Liver (tissue), 9 donors: ENCODE measurements around the gene HAUS5. TPM values are rescaled to one million over a fixed set of nuclear protein-coding genes. Genes with fewer than 3 reads are reported as not detected.

Experiments
- DNase-seq: peaks from one replicate; pipeline ENCODE4 v3.0.0-alpha.2; 2017; ENCODE audit warnings: low spot score
- H3K27ac ChIP-seq, 2 donors: one replicate each; pipeline ENCODE4 v1.7.0; 2013; ENCODE audit warnings: inconsistent platforms in 2 of 2, low read length in 2 of 2, control low read depth in 1 of 2, low read depth in 1 of 2, mild to moderate bottlenecking in 1 of 2
- H3K27me3 ChIP-seq, 4 donors: one replicate each; pipeline versions ENCODE4 v1.6.1 to v1.7.0; 2013; ENCODE audit warnings: low read length in 3 of 4, inconsistent platforms in 1 of 4, mild to moderate bottlenecking in 1 of 4, moderate library complexity in 1 of 4; ENCODE audit not compliant: control insufficient read depth in 4 of 4, insufficient read depth in 4 of 4
- H3K36me3 ChIP-seq, 4 donors: one replicate each; pipeline versions ENCODE4 v1.6.1 to v1.7.0; 2013; ENCODE audit warnings: low read length in 3 of 4, mild to moderate bottlenecking in 3 of 4, low read depth in 1 of 4, moderate library complexity in 1 of 4; ENCODE audit not compliant: control insufficient read depth in 4 of 4, insufficient read depth in 3 of 4
- H3K4me1 ChIP-seq, 4 donors: one replicate each; pipeline versions ENCODE4 v1.6.1 to v1.7.0; 2013; ENCODE audit warnings: low read length in 3 of 4, mild to moderate bottlenecking in 3 of 4, moderate library complexity in 1 of 4; ENCODE audit not compliant: control insufficient read depth in 4 of 4, insufficient read depth in 4 of 4
- H3K4me3 ChIP-seq, 3 donors: one replicate each; pipeline versions ENCODE4 v1.6.1 to v1.7.0; 2013; ENCODE audit warnings: low read length in 3 of 3, control low read depth in 1 of 3, low read depth in 1 of 3, mild to moderate bottlenecking in 1 of 3
- H3K9ac ChIP-seq, 2 donors: one replicate each; pipeline ENCODE4 v1.7.0; 2013; ENCODE audit warnings: low read length in 2 of 2, mild to moderate bottlenecking in 2 of 2, moderate library complexity in 2 of 2, control low read depth in 1 of 2, low read depth in 1 of 2
- H3K9me3 ChIP-seq, 4 donors: one replicate each; pipeline versions ENCODE4 v1.6.1 to v1.7.0; 2013; ENCODE audit warnings: low read length in 3 of 4; ENCODE audit not compliant: control insufficient read depth in 4 of 4
- ATF3 ChIP-seq: IDR thresholded peaks from 2 replicates; pipeline ENCODE4 v1.6.1; 2016; ENCODE audit warnings: antibody characterized with exemption
- CTCF ChIP-seq: fragments of 150-350 bp; IDR thresholded peaks from 2 replicates; pipeline ENCODE4 v1.5.1; 2017; ENCODE audit warnings: improper control_type of control experiment, low read depth, low read length; ENCODE audit not compliant: missing input control
- FOXA1 ChIP-seq: IDR thresholded peaks from 2 replicates; pipeline ENCODE4 v1.6.1; 2016; ENCODE audit warnings: antibody characterized with exemption
- FOXA2 ChIP-seq: IDR thresholded peaks from 2 replicates; pipeline ENCODE4 v1.6.1; 2016; ENCODE audit warnings: antibody characterized with exemption
- GABPA ChIP-seq, 2 donors: IDR thresholded peaks in 1 of 2; conservative IDR thresholded peaks in 1 of 2; 2 replicates each; pipeline ENCODE4 v1.6.1; 2016; ENCODE audit warnings: antibody characterized with exemption in 2 of 2, mild to moderate bottlenecking in 1 of 2, moderate library complexity in 1 of 2
- HNF4A ChIP-seq, 2 donors: conservative IDR thresholded peaks; 2 replicates each; pipeline ENCODE4 v1.6.1; 2016; ENCODE audit warnings: antibody characterized with exemption in 2 of 2, mild to moderate bottlenecking in 2 of 2
- JUND ChIP-seq, 2 donors: IDR thresholded peaks; 2 replicates each; pipeline ENCODE4 v1.6.1; 2016; ENCODE audit warnings: antibody characterized with exemption in 2 of 2
- MAX ChIP-seq: IDR thresholded peaks from 2 replicates; pipeline ENCODE4 v1.6.1; 2016; ENCODE audit warnings: antibody characterized with exemption
- NR2F2 ChIP-seq: IDR thresholded peaks from 2 replicates; pipeline ENCODE4 v1.6.1; 2016; ENCODE audit warnings: antibody characterized with exemption
- RAD21 ChIP-seq, 2 donors: IDR thresholded peaks; 2 replicates each; pipeline ENCODE4 v1.6.1; 2016; ENCODE audit warnings: antibody characterized with exemption in 2 of 2, mild to moderate bottlenecking in 2 of 2
- RXRA ChIP-seq, 2 donors: IDR thresholded peaks; 2 replicates each; pipeline ENCODE4 v1.6.1; 2017 to 2018; ENCODE audit warnings: antibody characterized with exemption in 2 of 2, mild to moderate bottlenecking in 1 of 2
- SP1 ChIP-seq: IDR thresholded peaks from 2 replicates; pipeline ENCODE4 v1.6.1; 2018; ENCODE audit warnings: antibody characterized with exemption, mild to moderate bottlenecking
- TAF1 ChIP-seq: conservative IDR thresholded peaks from 2 replicates; pipeline ENCODE4 v1.6.1; 2016; ENCODE audit warnings: antibody characterized with exemption, mild to moderate bottlenecking
- YY1 ChIP-seq: IDR thresholded peaks from 2 replicates; pipeline ENCODE4 v1.6.1; 2016; ENCODE audit warnings: antibody characterized with exemption, mild to moderate bottlenecking
- ZBTB33 ChIP-seq: IDR thresholded peaks from 2 replicates; pipeline ENCODE4 v1.6.1; 2016; ENCODE audit warnings: antibody characterized with exemption
- WGBS: extraction: QIAGEN DNeasy Blood & Tissue Kit; methylation state at CpG from one replicate; pipeline ENCODE4 v1.1.7; 2013; 5-methylcytosine and 5-hydroxymethylcytosine counted together
- polyA plus RNA-seq, 2 donors: library from polyadenylated mRNA; stranded (reverse) in 1 of 2; unstranded in 1 of 2; fragments of 200-250 nt in 1 of 2; fragments of >200 nt in 1 of 2; fragmentation: Nextera tagmentation in 1 of 2; extraction: Ambion mirVana in 1 of 2; gene quantifications; one replicate each; pipeline versions ENCODE4 v1.2.1 to v1.2.3, GENCODE V29; 2013 to 2015
- total RNA-seq, 2 donors: library from RNA; depleted of rRNA; stranded (reverse); fragments of >200 nt; gene quantifications; one replicate each; pipeline ENCODE4 v1.2.3, GENCODE V29; 2014
- donor health status: healthy.
- donor health status: healthy.
- donor health status: healthy.
- donor health status: healthy.
- donor health status: healthy.

The HAUS5 gene
- total and polyA plus RNA-seq, 4 donors, result 1.9 to 7.3 (median 2.3) TPM

- Histone ChIP-seq H3K27ac (no peak within 1 kb of the TSS), H3K36me3 (no peaks in the 10 kb centered on the region), H3K27me3 (no peaks in the 10 kb centered on the region), H3K4me1 (no peaks in the 10 kb centered on the region), H3K9me3 (no peaks in the 10 kb centered on the region), H3K9ac (no peak within 1 kb of the TSS), H3K4me3 (no peak within 1 kb of the TSS)
- TF ChIP-seq NR2F2 (no peak), TAF1 (no peak), FOXA1 (no peak), ATF3 (no peak), HNF4A (conservative IDR thresholded peaks at IDR 0.05) (no peak), GABPA (IDR thresholded peaks at IDR 0.05 in 1 of 2, conservative IDR thresholded peaks at IDR 0.05 in 1 of 2) (no peak), MAX (no peak), RAD21 (IDR thresholded peaks at IDR 0.05) (no peak), JUND (IDR thresholded peaks at IDR 0.05) (no peak), CTCF (no peak), FOXA2 (no peak), RXRA (IDR thresholded peaks at IDR 0.05) (no peak)
- WGBS, result 41% methylated on average over 16 of the region's 16 CpGs
- DNase-seq, result no peak
Observed at GRCh38 chr19:35585848-35586247, 26.7 kb upstream of the HAUS5 start, which contains the start of gene PMIS2. Gene PMIS2, plus strand, starts transcription at chr19:35586173. Its CDS starts 87 bp downstream, at chr19:35586260.

GRCh38 chr19:35587321-35587720, 25.2 kb upstream of the HAUS5 start:
- Histone ChIP-seq H3K4me3 (no peak overlapping the region), H3K27ac (no peak overlapping the region), H3K4me1 (no peaks in the 10 kb centered on the region), H3K9ac (no peak overlapping the region), H3K27me3 (no peaks in the 10 kb centered on the region), H3K9me3 (no peaks in the 10 kb centered on the region), H3K36me3 (no peaks in the 10 kb centered on the region)
- WGBS, result 32% methylated on average over 1 of the region's 1 CpG
- no peak for DNase-seq
- TF ChIP-seq ZBTB33, result no peak
- no peak for TF ChIP-seq FOXA1
- TF ChIP-seq TAF1, result no peak
- no peak for TF ChIP-seq GABPA (IDR thresholded peaks at IDR 0.05 in 1 of 2, conservative IDR thresholded peaks at IDR 0.05 in 1 of 2)

GRCh38 chr19:35590875-35591274, 21.7 kb upstream of the HAUS5 start:
- TF ChIP-seq SP1 (no peak), YY1 (no peak), FOXA1 (no peak), MAX (no peak)
- Histone ChIP-seq H3K27ac (no peak overlapping the region), H3K4me1 (no peaks in the 10 kb centered on the region), H3K9ac (no peak overlapping the region), H3K9me3 (no peaks in the 10 kb centered on the region), H3K4me3 (no peak overlapping the region), H3K36me3 (no peaks in the 10 kb centered on the region), H3K27me3 (no peaks in the 10 kb centered on the region)
- no peak for DNase-seq
- WGBS, result 92% methylated on average over 3 of the region's 3 CpGs
